OCI-LY1 (cell line): ENCODE measurements around the gene HLA-DOA.

ENCODE experiments used
- H2AFZ ChIP-seq: fragments of 200-600 bp; sonication (generic), shearing (Covaris generic); 2 replicates; pipeline ENCODE4 v1.6.0; 2014; ENCODE audit warnings: antibody characterized with exemption, mild to moderate bottlenecking, low read length
- H3F3A ChIP-seq: fragments of 200-600 bp; sonication (generic), shearing (Covaris generic); 2 replicates; pipeline ENCODE4 v1.6.0; 2014; ENCODE audit warnings: mild to moderate bottlenecking, antibody characterized with exemption, low read length, moderate library complexity; ENCODE audit not compliant: insufficient read depth
- H3K27ac ChIP-seq: fragments of 200-600 bp; sonication (generic); 2 replicates; pipeline ENCODE4 v1.5.1; 2014; ENCODE audit warnings: low read length, mixed run types, mild to moderate bottlenecking, low read depth; ENCODE audit not compliant: poor library complexity, severe bottlenecking
- H3K27me3 ChIP-seq: fragments of 200-600 bp; sonication (generic); 2 replicates; pipeline ENCODE4 v1.6.0; 2014; ENCODE audit warnings: antibody characterized with exemption, mild to moderate bottlenecking, low read length, moderate library complexity; ENCODE audit not compliant: insufficient read depth
- H3K36me3 ChIP-seq: fragments of 200-600 bp; sonication (generic); 2 replicates; pipeline ENCODE4 v1.6.1; 2014; ENCODE audit warnings: mild to moderate bottlenecking, antibody characterized with exemption, low read length, moderate library complexity, mixed read lengths; ENCODE audit not compliant: insufficient read depth
- H3K4me1 ChIP-seq: fragments of 200-600 bp; sonication (generic); 2 replicates; pipeline ENCODE4 v1.5.1; 2014; ENCODE audit warnings: mild to moderate bottlenecking, low read length, moderate library complexity; ENCODE audit not compliant: insufficient read depth, severe bottlenecking
- H3K4me2 ChIP-seq: fragments of 200-600 bp; sonication (generic), shearing (Covaris generic); 2 replicates; pipeline ENCODE4 v1.6.1; 2014; ENCODE audit warnings: low read length
- H3K4me3 ChIP-seq: fragments of 200-600 bp; sonication (generic); 2 replicates; pipeline ENCODE4 v1.5.1; 2014; ENCODE audit warnings: low read length, low read depth, mild to moderate bottlenecking, mixed read lengths; ENCODE audit not compliant: poor library complexity, severe bottlenecking
- H3K79me2 ChIP-seq: fragments of 200-600 bp; shearing (Covaris generic); 2 replicates; pipeline ENCODE4 v1.6.1; 2016; ENCODE audit warnings: mixed run types, low read length, mixed read lengths; ENCODE audit not compliant: insufficient read depth
- H3K9ac ChIP-seq: fragments of 200-600 bp; sonication (generic), shearing (Covaris generic); 2 replicates; pipeline ENCODE4 v1.6.1; 2014; ENCODE audit warnings: mild to moderate bottlenecking, low read length, mixed read lengths
- H3K9me2 ChIP-seq: fragments of 200-600 bp; sonication (generic), shearing (Covaris generic); 2 replicates; pipeline ENCODE4 v1.6.1; 2014; ENCODE audit warnings: low read depth, mild to moderate bottlenecking, low read length, mixed read lengths
- H3K9me3 ChIP-seq: fragments of 200-600 bp; shearing (Covaris generic); 2 replicates; pipeline ENCODE4 v1.6.1; 2014; ENCODE audit warnings: low read length, mixed read lengths
- H4K20me1 ChIP-seq: fragments of 200-600 bp; sonication (generic), shearing (Covaris generic); 2 replicates; pipeline ENCODE4 v1.6.0; 2016; ENCODE audit warnings: mild to moderate bottlenecking, low read length; ENCODE audit not compliant: insufficient read depth
- CTCF ChIP-seq: fragments of 200-600 bp; sonication (generic), shearing (Covaris generic); IDR thresholded peaks from 2 replicates; pipeline ENCODE4 v1.5.1; 2017; ENCODE audit warnings: mild to moderate bottlenecking, antibody characterized with exemption, low read length, moderate library complexity, mixed read lengths
- EZH2 ChIP-seq: fragments of 200-600 bp; sonication (generic), shearing (Covaris generic); IDR thresholded peaks from 2 replicates; pipeline ENCODE4 v1.8.0; 2017; ENCODE audit warnings: borderline replicate concordance, mixed run types, mild to moderate bottlenecking, antibody characterized with exemption, low read length, moderate library complexity, mixed read lengths

HLA-DOA gene

GRCh38 chr6:32980488-32981038 is 28.8 kb downstream of the HLA-DOA start:
- peaks cover 8% of the 10 kb centered on the region for H3K4me1 ChIP-seq
- no peak overlapping the region for H3K4me2 ChIP-seq
- no peaks in the 10 kb centered on the region for H3K27me3 ChIP-seq
- H3K4me3 ChIP-seq: no peak overlapping the region
- H3K79me2 ChIP-seq: peaks cover 7% of the 10 kb centered on the region
- H3K9me3 ChIP-seq: no peaks in the 10 kb centered on the region
- no peaks in the 10 kb centered on the region for H3K9me2 ChIP-seq
- no peak overlapping the region for H3K9ac ChIP-seq
- H3K36me3 ChIP-seq: peaks cover 81% of the 10 kb centered on the region
- H3K27ac ChIP-seq: no peak overlapping the region
- peaks cover 53% of the 10 kb centered on the region for H3F3A ChIP-seq
- no peaks in the 10 kb centered on the region for H4K20me1 ChIP-seq
- TF ChIP-seq CTCF: no peak
- H2AFZ ChIP-seq: no peak overlapping the region

GRCh38 chr6:32979720-32980487 is 29.5 kb downstream of the HLA-DOA start:
- TF ChIP-seq EZH2 (no peak), CTCF (no peak)
- Histone ChIP-seq H3K36me3 (peaks cover 88% of the 10 kb centered on the region), H3K4me1 (peaks cover 15% of the 10 kb centered on the region), H3K27me3 (no peaks in the 10 kb centered on the region), H3K4me3 (no peak overlapping the region), H3K27ac (no peak overlapping the region), H3K4me2 (no peak overlapping the region), H3F3A (peaks cover 53% of the 10 kb centered on the region), H4K20me1 (no peaks in the 10 kb centered on the region; the same call in 1 of the 2 replicates), H3K9ac (no peak overlapping the region), H3K9me2 (no peaks in the 10 kb centered on the region), H2AFZ (no peak overlapping the region), H3K9me3 (no peaks in the 10 kb centered on the region), H3K79me2 (peaks cover 14% of the 10 kb centered on the region)

- Histone ChIP-seq H4K20me1 (no peaks in the 10 kb centered on the region; the same call in 1 of the 2 replicates), H3K9me2 (no peaks in the 10 kb centered on the region), H3K27me3 (no peaks in the 10 kb centered on the region), H3K9ac (no peak overlapping the region), H3K27ac (no peak overlapping the region), H3F3A (peaks cover 38% of the 10 kb centered on the region), H3K4me3 (no peak overlapping the region), H3K9me3 (no peaks in the 10 kb centered on the region), H3K4me2 (no peak overlapping the region), H3K36me3 (peaks cover 99% of the 10 kb centered on the region), H2AFZ (no peak overlapping the region), H3K79me2 (peaks cover 34% of the 10 kb centered on the region), H3K4me1 (peaks cover 19% of the 10 kb centered on the region)
- TF ChIP-seq EZH2: no peak
- TF ChIP-seq CTCF: no peak
Observed at GRCh38 chr6:32977953-32978324, 31.5 kb downstream of the HLA-DOA start.
